ENCODE data around the gene ROR2. TPM values are rescaled to one million over a fixed set of nuclear protein-coding genes. Genes with fewer than 3 reads are reported as not detected.

Gene ROR2
- total RNA-seq, 1 experiment from 2014 or later: 0.84 TPM

DNA sequence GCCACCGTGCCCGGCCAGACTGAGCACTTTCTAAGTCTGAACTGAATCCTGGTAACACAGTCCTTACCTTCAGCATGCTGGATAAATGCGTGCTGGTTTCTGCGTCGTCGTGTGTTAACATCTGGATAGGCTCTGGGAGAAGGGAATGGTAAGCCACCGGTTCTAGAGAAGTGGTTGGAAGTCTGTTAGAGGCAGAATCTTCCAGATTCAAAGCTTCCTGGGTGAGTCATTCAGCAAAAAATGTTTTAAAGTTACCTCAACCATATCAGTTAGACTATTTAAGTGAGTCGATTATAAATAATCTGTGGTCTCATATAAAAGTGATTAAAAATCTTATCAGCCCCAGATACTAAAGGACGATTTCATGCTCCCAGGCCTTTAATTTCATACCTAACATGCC is 269.9 kb downstream of the ROR2 start:
- Mint-ChIP-seq H3K4me3 (ENCODE audit: unreplicated experiment) (no peak overlapping the region), H3K27me3 (ENCODE audit: insufficient read depth, unreplicated experiment) (no peaks in the 10 kb centered on the region), H3K4me1 (ENCODE audit: insufficient read depth, unreplicated experiment) (peaks cover 13% of the 10 kb centered on the region), H3K9me3 (ENCODE audit: unreplicated experiment) (no peaks in the 10 kb centered on the region), H3K36me3 (ENCODE audit: insufficient read depth, unreplicated experiment) (no peaks in the 10 kb centered on the region), H3K27ac (ENCODE audit: low read depth, unreplicated experiment) (no peak overlapping the region)
- ChIA-PET POLR2A (no interaction called here), CTCF (interaction anchor here (0.6 to 0.7 kb wide), 2 partner anchors 91 to 1142 kb away, joined by 3 read pairs; no protein-coding TSS in a partner anchor)
- no TSS peak for BruUV-seq (replicated peaks)
- TF ChIP-seq CTCF (IDR thresholded peaks at IDR 0.05; ENCODE audit: unreplicated experiment): no peak
- intact Hi-C loops (cut with micrococcal nuclease): no loop called here
- DNase-seq (ENCODE audit: unreplicated experiment): no peak

DNA sequence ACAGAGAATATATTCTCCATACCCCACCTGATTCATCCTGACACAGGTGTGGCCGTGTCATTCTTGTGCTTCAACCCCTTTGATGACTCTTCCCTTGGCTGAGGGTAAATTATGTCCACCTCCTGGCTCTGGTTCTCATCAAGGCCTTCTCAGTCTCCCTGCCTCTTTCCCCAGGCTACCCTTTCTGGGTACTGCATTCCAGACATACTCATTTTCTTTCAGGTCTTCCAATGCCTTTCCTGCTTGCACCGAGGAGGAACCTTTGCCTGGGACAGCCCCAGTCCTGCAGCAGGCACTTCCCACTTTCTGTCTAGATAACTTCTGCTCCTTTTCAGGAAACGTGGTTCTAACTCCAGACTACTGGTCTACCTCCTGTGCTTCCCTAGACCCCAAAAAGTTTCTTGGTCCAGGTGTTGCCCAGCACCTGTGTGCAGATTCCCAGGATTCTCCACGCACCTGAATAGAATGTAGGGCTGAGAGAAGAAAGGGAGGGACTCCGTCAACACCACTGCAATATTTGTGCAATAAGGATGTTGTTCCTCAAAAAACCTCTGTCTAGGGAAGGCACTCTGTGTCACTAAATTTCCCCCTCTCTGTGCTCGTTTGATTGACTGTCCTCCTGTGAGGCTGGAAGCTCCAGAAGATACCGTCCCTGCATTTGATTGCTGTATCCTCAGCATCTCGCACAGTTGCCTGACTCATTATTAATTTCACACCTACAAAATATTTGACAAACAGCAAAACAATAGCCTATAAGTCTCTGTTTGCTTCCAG is 271.0 kb downstream of the ROR2 start:
- no peak for DNase-seq (ENCODE audit: unreplicated experiment)
- POLR2A ChIA-PET: interaction anchor here (0.6 kb wide), 1 partner anchor 259 kb away, joined by 3 read pairs; no protein-coding TSS in a partner anchor

DNA sequence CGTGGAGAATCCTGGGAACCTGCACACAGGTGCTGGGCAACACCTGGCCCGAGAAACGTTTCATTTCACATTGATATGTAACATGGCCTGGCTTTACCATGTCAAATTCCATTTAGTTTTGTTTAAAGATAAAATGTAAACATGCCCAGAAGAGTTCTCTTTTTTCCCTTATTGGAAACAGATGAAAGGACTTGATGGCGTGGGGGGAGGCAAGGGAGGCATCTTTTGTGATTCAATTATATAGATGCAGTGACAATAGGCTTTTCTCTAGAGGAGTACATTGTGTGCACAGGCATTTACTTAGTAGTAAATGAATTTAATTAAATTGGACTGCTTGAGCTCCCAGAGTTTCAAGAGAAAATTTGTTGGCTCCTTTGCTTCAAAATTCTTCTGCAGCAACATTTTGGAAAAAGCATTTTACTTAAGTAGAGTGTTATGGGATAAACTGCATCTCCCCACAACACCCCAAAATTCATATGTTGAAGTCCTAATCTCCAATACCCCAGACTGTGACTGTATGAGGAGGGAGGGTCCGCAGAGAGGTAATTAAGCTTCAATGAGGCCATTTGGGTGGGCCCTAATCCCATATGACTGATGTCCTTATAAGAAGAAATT is 272.1 kb downstream of the ROR2 start:
- intact Hi-C loops (cut with micrococcal nuclease): loop anchor here (2.0 to 10.0 kb wide), 2 partner anchors 47 to 245 kb away; no protein-coding TSS in a partner anchor
- no peak for TF ChIP-seq CTCF (IDR thresholded peaks at IDR 0.05; ENCODE audit: unreplicated experiment)
- H3K27me3 Mint-ChIP-seq (ENCODE audit: insufficient read depth, unreplicated experiment): no peaks in the 10 kb centered on the region
- H3K9me3 Mint-ChIP-seq (ENCODE audit: unreplicated experiment): no peaks in the 10 kb centered on the region
- no TSS peak for BruUV-seq (replicated peaks)
- H3K27ac Mint-ChIP-seq (ENCODE audit: low read depth, unreplicated experiment): no peak overlapping the region
- peaks cover 13% of the 10 kb centered on the region for H3K4me1 Mint-ChIP-seq (ENCODE audit: insufficient read depth, unreplicated experiment)
- no peak overlapping the region for H3K4me3 Mint-ChIP-seq (ENCODE audit: unreplicated experiment)
- CTCF ChIA-PET: interaction anchor here (0.9 kb wide), 1 partner anchor 40 kb away, joined by 3 read pairs; no protein-coding TSS in a partner anchor
- POLR2A ChIA-PET: no interaction called here
- DNase-seq (ENCODE audit: unreplicated experiment): no peak
- no peaks in the 10 kb centered on the region for H3K36me3 Mint-ChIP-seq (ENCODE audit: insufficient read depth, unreplicated experiment)

More for the DNA sequence above, 271.0 kb downstream of the ROR2 start:
- Mint-ChIP-seq H3K9me3 (ENCODE audit: unreplicated experiment) (no peaks in the 10 kb centered on the region), H3K4me1 (ENCODE audit: insufficient read depth, unreplicated experiment) (peaks cover 13% of the 10 kb centered on the region), H3K36me3 (ENCODE audit: insufficient read depth, unreplicated experiment) (no peaks in the 10 kb centered on the region), H3K4me3 (ENCODE audit: unreplicated experiment) (no peak overlapping the region), H3K27me3 (ENCODE audit: insufficient read depth, unreplicated experiment) (no peaks in the 10 kb centered on the region), H3K27ac (ENCODE audit: low read depth, unreplicated experiment) (no peak overlapping the region)
- intact Hi-C loops (cut with micrococcal nuclease): loop anchor here (10.0 kb wide), 1 partner anchor 46 kb away; no protein-coding TSS in a partner anchor
- no TSS peak for BruUV-seq (replicated peaks)
- CTCF ChIA-PET: no interaction called here
- no peak for TF ChIP-seq CTCF (IDR thresholded peaks at IDR 0.05; ENCODE audit: unreplicated experiment)

DNA sequence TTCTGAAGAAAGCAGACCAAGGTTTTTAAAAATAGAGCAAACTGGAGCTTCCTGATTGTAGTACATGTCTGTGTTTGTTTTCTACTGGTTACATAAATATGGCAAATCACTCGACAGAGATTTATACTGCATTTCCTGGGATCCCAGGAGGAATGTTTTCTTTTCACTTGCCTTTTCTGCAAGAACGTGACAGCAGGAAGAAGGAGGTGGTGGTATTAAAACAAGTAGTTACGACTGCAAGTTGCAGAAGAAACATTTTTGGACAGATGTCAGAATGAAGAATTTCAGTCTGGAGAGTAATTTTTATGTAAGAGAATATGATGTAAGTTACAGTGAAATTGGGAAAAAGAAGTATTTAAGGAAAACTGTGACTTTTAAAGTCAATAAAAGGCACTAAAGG is 272.7 kb downstream of the ROR2 start:
- H3K27me3 Mint-ChIP-seq (ENCODE audit: insufficient read depth, unreplicated experiment): no peaks in the 10 kb centered on the region
- DNase-seq (ENCODE audit: unreplicated experiment): peak; percentile 40
- H3K4me3 Mint-ChIP-seq (ENCODE audit: unreplicated experiment): no peak overlapping the region
- BruUV-seq (replicated peaks): no TSS peak
- no peaks in the 10 kb centered on the region for H3K9me3 Mint-ChIP-seq (ENCODE audit: unreplicated experiment)
- ChIA-PET POLR2A (no interaction called here), CTCF (interaction anchor here (0.8 to 0.9 kb wide), 3 partner anchors 12 to 762 kb away, joined by 3 to 4 read pairs (median 3); no protein-coding TSS in a partner anchor)
- TF ChIP-seq CTCF (IDR thresholded peaks at IDR 0.05; ENCODE audit: unreplicated experiment): no peak
- no peak overlapping the region for H3K27ac Mint-ChIP-seq (ENCODE audit: low read depth, unreplicated experiment)
- intact Hi-C loops (cut with micrococcal nuclease): loop anchor here (2.0 to 10.0 kb wide), 2 partner anchors 47 to 245 kb away; no protein-coding TSS in a partner anchor
- H3K4me1 Mint-ChIP-seq (ENCODE audit: insufficient read depth, unreplicated experiment): peaks cover 7% of the 10 kb centered on the region
- H3K36me3 Mint-ChIP-seq (ENCODE audit: insufficient read depth, unreplicated experiment): no peaks in the 10 kb centered on the region
